HepG2 (cell line): ENCODE results near the gene CXCR2. TPM values are rescaled to one million over a fixed set of nuclear protein-coding genes. Genes with fewer than 3 reads are reported as not detected.

Experiments
- ATAC-seq: fragments of 200-7000 bp; cut with Tn5 transposase; 3 replicates; pipeline ENCODE4 v1.9.1; 2020; ENCODE audit warnings: mild to moderate bottlenecking, moderate library complexity
- BruUV-seq: library from RNA; stranded (reverse); fragments of 400-500 nt; replicated peaks from 2 replicates; lab custom pipeline; 2021; lab: Mats Ljungman, UMichigan
- CTCF ChIA-PET: fragments of 300-600 bp; formaldehyde crosslinking; extraction: SDS; loops from one replicate; lab custom pipeline; 2021; ENCODE audit warnings: low total read pairs, inconsistent platforms, low intra/inter-chr PET ratio; lab: Yijun Ruan, JAX
- POLR2A ChIA-PET: fragments of 350-600 bp; sonication (Branson Sonifier 250); formaldehyde crosslinking; loops from one replicate; lab custom pipeline; 2020; ENCODE audit warnings: antibody characterized with exemption, inconsistent platforms; lab: Yijun Ruan, JAX
- DNase-seq: peaks from one replicate; pipeline ENCODE4 v3.0.0-alpha.2; 2015; ENCODE audit warnings: low spot score
- FAIRE-seq: peaks from 3 replicates; lab custom pipeline; 2011; peaks lifted over from hg19 to GRCh38; lab: Jason Lieb, UNC
- H2AFZ ChIP-seq: one replicate; pipeline ENCODE4 v1.6.1; 2011; ENCODE audit warnings: low read length, inconsistent platforms
- H3K27ac ChIP-seq: fragments of 300-600 bp; 3 replicates; pipeline ENCODE4 v1.8.0; 2011; ENCODE audit warnings: mixed run types, mild to moderate bottlenecking, mixed read lengths, low read length, inconsistent platforms; ENCODE audit not compliant: insufficient read depth; ENCODE audit errors: extremely low read length
- H3K27me3 ChIP-seq, 2 experiments: fragments of 200-600 bp in 1 of 2; 2 replicates in 1 of 2; 3 replicates in 1 of 2; pipeline versions ENCODE4 v1.6.0 to v1.8.0; 2011; ENCODE audit warnings: low read length in 2 of 2, mild to moderate bottlenecking in 2 of 2, moderate library complexity in 2 of 2, inconsistent platforms in 1 of 2; ENCODE audit not compliant: insufficient read depth in 2 of 2, control insufficient read depth in 1 of 2
- H3K36me3 ChIP-seq, 2 experiments: fragments of 200-600 bp in 1 of 2; replicated peaks in 1 of 2; 2 replicates in 1 of 2; 3 replicates in 1 of 2; pipeline versions ENCODE4 v1.5.1 to v1.8.0; 2011; ENCODE audit warnings: low read length in 2 of 2, inconsistent platforms in 1 of 2; ENCODE audit not compliant: insufficient read depth in 2 of 2, control insufficient read depth in 1 of 2
- H3K4me1 ChIP-seq: 2 replicates; pipeline ENCODE4 v1.5.1; 2012; ENCODE audit warnings: low read length, inconsistent platforms; ENCODE audit not compliant: insufficient read depth
- H3K4me2 ChIP-seq: 2 replicates; pipeline ENCODE4 v1.6.0; 2011; ENCODE audit warnings: low read depth, low read length, inconsistent platforms
- H3K4me3 ChIP-seq, 3 experiments: fragments of 200-600 bp in 1 of 3; sonication (generic), shearing (Covaris generic) in 1 of 3; replicated peaks in 1 of 3; 2 replicates each; pipeline ENCODE4 v1.5.1; 2011 to 2016; ENCODE audit warnings: low read length in 3 of 3, inconsistent platforms in 2 of 3, low read depth in 2 of 3, mild to moderate bottlenecking in 2 of 3, control low read depth in 1 of 3, mixed read lengths in 1 of 3; ENCODE audit not compliant: insufficient read depth in 1 of 3
- H3K79me2 ChIP-seq: one replicate; pipeline ENCODE4 v1.6.1; 2011; ENCODE audit warnings: low read length, inconsistent platforms; ENCODE audit not compliant: insufficient read depth
- H3K9ac ChIP-seq: 2 replicates; pipeline ENCODE4 v1.6.0; 2011; ENCODE audit warnings: mild to moderate bottlenecking, low read depth, low read length, inconsistent platforms; ENCODE audit not compliant: insufficient read depth
- H3K9me3 ChIP-seq: 2 replicates; pipeline ENCODE4 v1.5.1; 2012; ENCODE audit warnings: mild to moderate bottlenecking, low read length
- H4K20me1 ChIP-seq: 2 replicates; pipeline ENCODE4 v1.6.0; 2011; ENCODE audit warnings: inconsistent platforms, mild to moderate bottlenecking, low read length, moderate library complexity; ENCODE audit not compliant: insufficient read depth
- CEBPB ChIP-seq: IDR thresholded peaks from 2 replicates; pipeline ENCODE4 v1.6.1; 2011; ENCODE audit warnings: low read depth, low read length, improper control_type of control experiment, borderline replicate concordance
- FLYWCH1 ChIP-seq: sonication (generic); formaldehyde crosslinking; IDR thresholded peaks from 2 replicates; pipeline ENCODE4 v1.8.1; 2023; ENCODE audit warnings: mild to moderate bottlenecking, missing genetic modification reagents
- FOXA1 ChIP-seq, 2 experiments: fragments of 450-650 bp in 1 of 2; sonication (generic) in 1 of 2; formaldehyde crosslinking in 1 of 2; IDR thresholded peaks; 2 replicates each; pipeline versions ENCODE4 v1.4.0 to v1.6.1; 2016 to 2020; ENCODE audit warnings: missing genetic modification reagents in 1 of 2
- NFIB ChIP-seq: sonication (generic); formaldehyde crosslinking; IDR thresholded peaks from 2 replicates; pipeline ENCODE4 v1.9.0; 2021; ENCODE audit warnings: missing genetic modification reagents, mild to moderate bottlenecking, borderline replicate concordance
- WGBS: methylation state at CpG from one replicate; pipeline ENCODE4 v1.1.6; 2017; ENCODE audit warnings: low lambda C conversion rate; 5-methylcytosine and 5-hydroxymethylcytosine counted together
- in situ Hi-C: cut with HindIII; loops from 2 replicates; pipeline ENCODE4 v1.10.0; 2017; ENCODE audit warnings: low pct_unique_long_range_greater_than_20kb; ENCODE audit not compliant: extremely low pct_ligation_motif_present
- intact Hi-C: fragments of 100-400 bp; cut with micrococcal nuclease; formaldehyde crosslinking; loops from one replicate; pipeline ENCODE4 v1.10.0; 2022; ENCODE audit not compliant: unreplicated experiment
- polyA plus RNA-seq, 8 experiments: library from polyadenylated mRNA; depleted of rRNA in 3 of 8; stranded (reverse) in 7 of 8; unstranded in 1 of 8; fragments of >200 nt; fragmentation: Illumina TruSeq in 4 of 8; extraction: Trizol in 4 of 8; gene quantifications; 2 replicates each; pipeline versions ENCODE4 v1.2.1 to v1.2.3, GENCODE V29; 2011 to 2016; ENCODE audit warnings: low read depth in 4 of 8, missing spikeins in 1 of 8, mixed read lengths in 1 of 8; ENCODE audit not compliant: insufficient read depth in 1 of 8
- total RNA-seq, 5 experiments: library from RNA; depleted of rRNA; stranded (reverse); fragments of >200 nt; fragmentation: Illumina TruSeq; extraction: Trizol; gene quantifications; 2 replicates each; pipeline ENCODE4 v1.2.3, GENCODE V29; 2016; ENCODE audit warnings: low read depth in 1 of 5
- TF ChIP-seq, protein P1 (sequence below): sonication (generic); formaldehyde crosslinking; IDR thresholded peaks from 2 replicates; pipeline ENCODE4 v1.8.1; 2023; ENCODE audit warnings: mild to moderate bottlenecking, missing genetic modification reagents

The CXCR2 gene
- total and polyA plus RNA-seq, 2 of the 13 experiments (the other 11 are each of a cell fraction or from before 2014, with no cell fraction given): not detected

DNA sequence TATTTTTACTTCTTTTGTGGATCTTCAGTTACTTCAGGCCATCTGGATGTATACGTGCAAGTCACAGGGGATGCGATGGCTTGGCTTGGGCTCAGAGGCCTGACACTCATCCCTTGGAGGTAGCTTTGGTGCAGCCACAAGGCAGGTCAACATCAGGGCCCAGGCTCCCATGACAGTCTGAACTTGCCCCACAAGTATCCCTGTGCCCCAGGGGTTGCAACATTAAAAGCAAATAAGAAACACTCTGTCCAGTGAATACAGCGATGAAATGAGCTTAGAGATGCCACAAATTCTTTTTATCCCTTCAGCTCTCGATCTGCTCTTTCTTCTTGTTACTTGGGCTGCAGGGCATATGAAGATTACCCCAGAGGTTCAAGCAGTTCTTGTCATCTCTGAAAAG lies 54.0 kb downstream of the CXCR2 start:
- in situ Hi-C loops: no loop called here
- 32% methylated on average over 4 of the region's 4 CpGs for WGBS

DNA sequence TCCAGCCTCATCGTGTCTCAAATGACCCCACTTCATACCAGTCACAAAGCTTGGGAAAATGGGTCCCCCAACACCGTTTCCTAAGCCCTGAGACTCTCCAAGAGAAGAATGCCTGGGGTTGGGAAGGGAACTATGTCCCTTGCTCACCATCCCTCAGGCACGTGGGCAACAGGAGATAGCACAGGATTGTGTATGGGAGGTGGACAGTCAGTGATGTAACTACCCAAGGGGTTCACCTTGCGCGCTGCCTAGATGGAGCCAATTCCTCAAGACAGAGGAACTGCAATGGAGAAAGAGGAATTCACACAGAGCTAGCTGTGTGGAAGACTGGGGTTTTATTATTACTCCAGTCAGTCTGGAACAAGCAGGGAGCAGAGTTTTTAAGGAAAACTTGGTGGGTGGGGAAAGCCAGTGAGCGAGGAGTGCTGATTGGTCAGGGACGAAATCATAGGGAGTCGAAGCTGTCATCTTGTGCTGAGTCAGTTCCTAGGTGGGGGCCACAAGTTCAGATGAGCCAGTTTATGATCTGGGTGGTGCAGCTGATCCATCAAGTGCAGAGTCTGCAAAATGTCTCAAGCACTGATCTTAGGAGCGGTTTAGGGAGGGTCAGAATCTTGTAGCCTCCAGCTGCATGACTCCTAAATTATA lies 54.8 kb downstream of the CXCR2 start:
- in situ Hi-C loops: no loop called here
- Histone ChIP-seq H3K79me2 (no peaks in the 10 kb centered on the region), H2AFZ (no peak overlapping the region), H3K4me2 (no peak overlapping the region), H3K9me3 (no peaks in the 10 kb centered on the region), H3K36me3 (no peaks in the 10 kb centered on the region), H3K27ac (no peak overlapping the region), H3K27me3 (peaks cover 0 to 18% of the 10 kb centered on the region in 2 experiments; a peak in 4 of 5 replicates), H3K4me3 (no peak overlapping the region), H3K4me1 (peaks cover 10% of the 10 kb centered on the region), H3K9ac (no peak overlapping the region), H4K20me1 (no peaks in the 10 kb centered on the region)
- ChIA-PET CTCF (no interaction called here), POLR2A (no interaction called here)
- BruUV-seq: no TSS peak
- peak; percentile 51 for ATAC-seq
- intact Hi-C loops: loop anchor here (10.0 kb wide), 1 partner anchor 214 kb away; the partner anchor contains the start of gene CTDSP1
- DNase-seq: no peak
- no peak for FAIRE-seq
- 37% methylated on average over 9 of the region's 9 CpGs for WGBS
- TF ChIP-seq NFIB (0 out of 2 replicates have a peak, but pooled peaks have one; percentile 1), FLYWCH1 (CRISPR knock-in tag) (no peak)

More for the DNA sequence above, 54.0 kb downstream of the CXCR2 start:
- Histone ChIP-seq H3K9ac (no peak overlapping the region), H3K4me3 (no peak overlapping the region), H3K9me3 (no peaks in the 10 kb centered on the region), H3K79me2 (no peaks in the 10 kb centered on the region), H4K20me1 (no peaks in the 10 kb centered on the region), H3K36me3 (no peaks in the 10 kb centered on the region), H3K27me3 (peaks cover 0 to 18% of the 10 kb centered on the region in 2 experiments; a peak in 4 of 5 replicates), H2AFZ (no peak overlapping the region), H3K4me1 (peaks cover 10% of the 10 kb centered on the region), H3K4me2 (no peak overlapping the region), H3K27ac (no peak overlapping the region)
- TF ChIP-seq CEBPB (peak; percentile 82), FOXA1 (IDR thresholded peaks at IDR 0.05) (no peak), FOXA1 (CRISPR knock-in tag; IDR thresholded peaks at IDR 0.05) (peak; percentile 21; the same call in 1 of the 2 replicates)
- TF ChIP-seq, protein P1, sequence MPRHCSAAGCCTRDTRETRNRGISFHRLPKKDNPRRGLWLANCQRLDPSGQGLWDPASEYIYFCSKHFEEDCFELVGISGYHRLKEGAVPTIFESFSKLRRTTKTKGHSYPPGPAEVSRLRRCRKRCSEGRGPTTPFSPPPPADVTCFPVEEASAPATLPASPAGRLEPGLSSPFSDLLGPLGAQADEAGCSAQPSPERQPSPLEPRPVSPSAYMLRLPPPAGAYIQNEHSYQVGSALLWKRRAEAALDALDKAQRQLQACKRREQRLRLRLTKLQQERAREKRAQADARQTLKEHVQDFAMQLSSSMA (CRISPR knock-in tag): no peak
- ChIA-PET CTCF (no interaction called here), POLR2A (no interaction called here)
- no TSS peak for BruUV-seq
- DNase-seq (peak; percentile 22), ATAC-seq (peak; percentile 74), FAIRE-seq (peak; percentile 12)
- intact Hi-C loops: loop anchor here (10.0 kb wide), 1 partner anchor 215 kb away; the partner anchor contains the start of gene CTDSP1
